HepG2 (cell line): ENCODE results near the gene RNF14. TPM values are rescaled to one million over a fixed set of nuclear protein-coding genes. Genes with fewer than 3 reads are reported as not detected.

Source experiments
- CENPBD1 ChIP-seq: sonication (generic); formaldehyde crosslinking; IDR thresholded peaks from 2 replicates; pipeline ENCODE4 v1.8.0; 2022; ENCODE audit warnings: missing genetic modification reagents, low read depth, mild to moderate bottlenecking, borderline replicate concordance
- EZH2 ChIP-seq: conservative IDR thresholded peaks from 2 replicates; pipeline ENCODE4 v1.6.1; 2012; ENCODE audit warnings: mild to moderate bottlenecking, low read depth, low read length, moderate library complexity
- GPBP1L1 ChIP-seq: sonication (generic); formaldehyde crosslinking; IDR thresholded peaks from 2 replicates; pipeline ENCODE4 v1.5.0; 2020; ENCODE audit warnings: mild to moderate bottlenecking, missing genetic modification reagents
- GPN1 ChIP-seq: sonication (generic); formaldehyde crosslinking; IDR thresholded peaks from 2 replicates; pipeline ENCODE4 v1.5.1; 2020; ENCODE audit warnings: missing genetic modification reagents, borderline replicate concordance
- HDAC6 ChIP-seq: fragments of 200-600 bp; sonication (generic); IDR thresholded peaks from 2 replicates; pipeline ENCODE4 v1.7.0; 2017; ENCODE audit warnings: mild to moderate bottlenecking, antibody characterized with exemption, low read length, low read depth
- HNRNPK ChIP-seq: fragments of 200-400 bp; formaldehyde crosslinking; IDR thresholded peaks from 2 replicates; pipeline ENCODE4 v1.6.1; 2018; ENCODE audit warnings: low read length, low read depth, moderate library complexity, mild to moderate bottlenecking; ENCODE audit not compliant: poor library complexity, severe bottlenecking
- KAT2B ChIP-seq: fragments of 150-350 bp; IDR thresholded peaks from 2 replicates; pipeline ENCODE4 v1.6.1; 2014; ENCODE audit warnings: low read depth, low read length, borderline replicate concordance
- KDM3A ChIP-seq: IDR thresholded peaks from 2 replicates; pipeline ENCODE4 v1.6.1; 2018; ENCODE audit warnings: low read depth, missing compliant biosample characterization
- KLF15 ChIP-seq: sonication (generic); formaldehyde crosslinking; IDR thresholded peaks from 2 replicates; pipeline ENCODE4 v1.8.1; 2023; ENCODE audit warnings: borderline replicate concordance, mild to moderate bottlenecking, inconsistent platforms, missing genetic modification reagents, mixed read lengths
- MBD4 ChIP-seq: IDR thresholded peaks from 2 replicates; pipeline ENCODE4 v1.6.1; 2012; ENCODE audit warnings: low read length, inconsistent platforms, borderline replicate concordance
- NCOA2 ChIP-seq: sonication (generic); formaldehyde crosslinking; IDR thresholded peaks from 2 replicates; pipeline ENCODE4 v1.8.0; 2022; ENCODE audit warnings: inconsistent platforms
- NFKBIZ ChIP-seq: IDR thresholded peaks from 2 replicates; pipeline ENCODE4 v1.6.1; 2018; ENCODE audit warnings: missing genetic modification reagents, missing compliant biosample characterization
- SIN3B ChIP-seq: fragments of 150-350 bp; IDR thresholded peaks from 2 replicates; pipeline ENCODE4 v1.6.1; 2014; ENCODE audit warnings: low read length
- SYNCRIP ChIP-seq: fragments of 200-400 bp; formaldehyde crosslinking; IDR thresholded peaks from 2 replicates; pipeline ENCODE4 v1.6.1; 2018; ENCODE audit warnings: mild to moderate bottlenecking, low read depth, low read length; ENCODE audit not compliant: insufficient read depth
- TCF7L2 ChIP-seq: IDR thresholded peaks from 2 replicates; pipeline ENCODE4 v1.6.1; 2011; ENCODE audit warnings: mild to moderate bottlenecking, low read depth, low read length, moderate library complexity
- ZBTB7B ChIP-seq: sonication (generic); formaldehyde crosslinking; IDR thresholded peaks from 2 replicates; pipeline ENCODE4 v1.4.0; 2020; ENCODE audit warnings: missing genetic modification reagents
- ZNF10 ChIP-seq: sonication (generic); formaldehyde crosslinking; IDR thresholded peaks from 2 replicates; pipeline ENCODE4 v1.4.0; 2020; ENCODE audit warnings: mild to moderate bottlenecking, low read depth, missing genetic modification reagents, borderline replicate concordance
- ZNF121 ChIP-seq: sonication (generic); formaldehyde crosslinking; IDR thresholded peaks from 2 replicates; pipeline ENCODE4 v1.5.0; 2020; ENCODE audit warnings: mild to moderate bottlenecking, missing genetic modification reagents
- ZNF143 ChIP-seq: sonication (generic); formaldehyde crosslinking; IDR thresholded peaks from 2 replicates; pipeline ENCODE4 v1.4.0; 2020; ENCODE audit warnings: missing genetic modification reagents
- ZNF253 ChIP-seq: sonication (generic); formaldehyde crosslinking; IDR thresholded peaks from 2 replicates; pipeline ENCODE4 v1.8.0; 2022; ENCODE audit warnings: mild to moderate bottlenecking, missing genetic modification reagents, borderline replicate concordance
- ZNF256 ChIP-seq: sonication (generic); formaldehyde crosslinking; conservative IDR thresholded peaks from 2 replicates; pipeline ENCODE4 v1.4.0; 2020; ENCODE audit warnings: missing genetic modification reagents
- ZNF350 ChIP-seq: sonication (generic); formaldehyde crosslinking; IDR thresholded peaks from 2 replicates; pipeline ENCODE4 v1.4.0; 2020; ENCODE audit warnings: mild to moderate bottlenecking, low read depth, missing genetic modification reagents, borderline replicate concordance
- ZNF670 ChIP-seq: sonication (generic); formaldehyde crosslinking; IDR thresholded peaks from 2 replicates; pipeline ENCODE4 v1.8.0; 2022; ENCODE audit warnings: mild to moderate bottlenecking, missing genetic modification reagents, borderline replicate concordance
- ZNF713 ChIP-seq: sonication (generic); formaldehyde crosslinking; IDR thresholded peaks from 2 replicates; pipeline ENCODE4 v1.4.0; 2020; ENCODE audit warnings: mild to moderate bottlenecking, missing genetic modification reagents
- ZNF772 ChIP-seq: sonication (generic); formaldehyde crosslinking; IDR thresholded peaks from 2 replicates; pipeline ENCODE4 v1.5.0; 2020; ENCODE audit warnings: mild to moderate bottlenecking, missing genetic modification reagents
- ZZZ3 ChIP-seq: sonication (generic); formaldehyde crosslinking; IDR thresholded peaks from 2 replicates; pipeline ENCODE4 v1.4.0; 2020; ENCODE audit warnings: missing genetic modification reagents, mild to moderate bottlenecking, borderline replicate concordance
- polyA plus RNA-seq, 8 experiments: library from polyadenylated mRNA; depleted of rRNA in 3 of 8; stranded (reverse) in 7 of 8; unstranded in 1 of 8; fragments of >200 nt; fragmentation: Illumina TruSeq in 4 of 8; extraction: Trizol in 4 of 8; gene quantifications; 2 replicates each; pipeline versions ENCODE4 v1.2.1 to v1.2.3, GENCODE V29; 2011 to 2016; ENCODE audit warnings: low read depth in 4 of 8, missing spikeins in 1 of 8, mixed read lengths in 1 of 8; ENCODE audit not compliant: insufficient read depth in 1 of 8
- total RNA-seq, 5 experiments: library from RNA; depleted of rRNA; stranded (reverse); fragments of >200 nt; fragmentation: Illumina TruSeq; extraction: Trizol; gene quantifications; 2 replicates each; pipeline ENCODE4 v1.2.3, GENCODE V29; 2016; ENCODE audit warnings: low read depth in 1 of 5
- TF ChIP-seq, protein P1 (sequence below): sonication (generic); formaldehyde crosslinking; IDR thresholded peaks from 2 replicates; pipeline ENCODE4 v1.4.0; 2020; ENCODE audit warnings: mild to moderate bottlenecking, low read depth, missing genetic modification reagents

RNF14 gene
- total and polyA plus RNA-seq, 2 of the 13 experiments (the other 11 are each of a cell fraction or from before 2014, with no cell fraction given) = 11.3 to 28.1 TPM

- TF ChIP-seq ZNF350 (CRISPR knock-in tag) = peak; percentile 93
- TF ChIP-seq KDM3A = peak; percentile 88
- peak; percentile 24; the same call in 1 of the 2 replicates for TF ChIP-seq ZNF143 (CRISPR knock-in tag)
- no peak for TF ChIP-seq NCOA2 (CRISPR knock-in tag)
- peak; percentile 87 for TF ChIP-seq HNRNPK
- 0 out of 2 replicates have a peak, but pooled peaks have one; percentile 22 for TF ChIP-seq KLF15 (CRISPR knock-in tag)
- TF ChIP-seq ZNF670 = 0 out of 2 replicates have a peak, but pooled peaks have one; percentile 71
- peak; percentile 99 for TF ChIP-seq ZBTB7B (CRISPR knock-in tag)
- TF ChIP-seq SIN3B = no peak
- TF ChIP-seq ZZZ3 (CRISPR knock-in tag) = peak; percentile 90; the same call in 1 of the 2 replicates
- TF ChIP-seq, protein P1, sequence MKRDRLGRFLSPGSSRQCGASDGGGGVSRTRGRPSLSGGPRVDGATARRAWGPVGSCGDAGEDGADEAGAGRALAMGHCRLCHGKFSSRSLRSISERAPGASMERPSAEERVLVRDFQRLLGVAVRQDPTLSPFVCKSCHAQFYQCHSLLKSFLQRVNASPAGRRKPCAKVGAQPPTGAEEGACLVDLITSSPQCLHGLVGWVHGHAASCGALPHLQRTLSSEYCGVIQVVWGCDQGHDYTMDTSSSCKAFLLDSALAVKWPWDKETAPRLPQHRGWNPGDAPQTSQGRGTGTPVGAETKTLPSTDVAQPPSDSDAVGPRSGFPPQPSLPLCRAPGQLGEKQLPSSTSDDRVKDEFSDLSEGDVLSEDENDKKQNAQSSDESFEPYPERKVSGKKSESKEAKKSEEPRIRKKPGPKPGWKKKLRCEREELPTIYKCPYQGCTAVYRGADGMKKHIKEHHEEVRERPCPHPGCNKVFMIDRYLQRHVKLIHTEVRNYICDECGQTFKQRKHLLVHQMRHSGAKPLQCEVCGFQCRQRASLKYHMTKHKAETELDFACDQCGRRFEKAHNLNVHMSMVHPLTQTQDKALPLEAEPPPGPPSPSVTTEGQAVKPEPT (CRISPR knock-in tag) = no peak
- TF ChIP-seq SYNCRIP = no peak
- 0 out of 2 replicates have a peak, but pooled peaks have one; percentile 30 for TF ChIP-seq ZNF253 (CRISPR knock-in tag)
- no peak for TF ChIP-seq TCF7L2
- TF ChIP-seq ZNF121 = no peak
- 0 out of 2 replicates have a peak, but pooled peaks have one; percentile 47 for TF ChIP-seq ZNF713 (CRISPR knock-in tag)
- 0 out of 2 replicates have a peak, but pooled peaks have one; percentile 54 for TF ChIP-seq ZNF256
- TF ChIP-seq ZNF10 (CRISPR knock-in tag) = no peak
- no peak for TF ChIP-seq GPBP1L1 (CRISPR knock-in tag)
- TF ChIP-seq GPN1 (CRISPR knock-in tag) = no peak; the same call in 1 of the 2 replicates
- TF ChIP-seq CENPBD1 (CRISPR knock-in tag) = no peak
- TF ChIP-seq KAT2B = no peak
- no peak for TF ChIP-seq EZH2
- TF ChIP-seq NFKBIZ (CRISPR knock-in tag) = 0 out of 2 replicates have a peak, but pooled peaks have one; percentile 25
- TF ChIP-seq MBD4 = no peak
- no peak for TF ChIP-seq HDAC6
- TF ChIP-seq ZNF772 (CRISPR knock-in tag) = 0 out of 2 replicates have a peak, but pooled peaks have one; percentile 90
These were observed at the start of gene RNF14 (continued) for GRCh38 chr5:141968914-141969608.
